ENCODE data around the gene MPZL2.

DNA sequence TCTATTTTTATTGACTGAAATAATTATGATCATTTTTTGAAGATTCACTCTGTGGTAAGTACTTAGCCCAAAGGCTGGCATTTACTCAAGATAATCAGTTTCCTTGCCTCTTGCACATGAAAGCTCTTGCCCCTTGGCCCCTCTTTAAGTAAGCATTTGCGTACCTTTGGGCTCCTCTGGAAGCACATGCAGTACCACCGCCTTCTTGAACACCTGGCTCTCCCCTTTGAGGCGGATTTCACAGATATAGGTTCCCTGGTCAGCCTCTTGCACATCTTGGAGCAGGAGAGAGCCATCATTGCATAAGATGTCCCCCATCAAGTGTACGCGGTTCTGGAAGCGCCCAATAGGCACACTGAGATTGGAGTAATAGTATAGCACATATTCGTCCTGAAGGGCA, 53.8 kb downstream of the MPZL2 start:
- TF ChIP-seq CTCF (conservative IDR thresholded peaks at IDR 0.05; ENCODE audit: low read depth in 2 of 2) (no peak), POLR2AphosphoS5 (IDR thresholded peaks at IDR 0.05; ENCODE audit: low read depth) (no peak), JUNB (IDR thresholded peaks at IDR 0.05; ENCODE audit: unreplicated experiment) (no peak), CREB1 (CRISPR knock-in tag; IDR thresholded peaks at IDR 0.05; ENCODE audit: low read depth) (no peak), EZH2phosphoT487 (IDR thresholded peaks at IDR 0.05; ENCODE audit: unreplicated experiment) (no peak), NANOG (IDR thresholded peaks at IDR 0.05; ENCODE audit: borderline replicate concordance) (no peak), EZH2 (IDR thresholded peaks at IDR 0.05; ENCODE audit: low read depth, unreplicated experiment) (no peak), ZNF114 (CRISPR knock-in tag; IDR thresholded peaks at IDR 0.05) (no peak), ZNF331 (CRISPR knock-in tag; IDR thresholded peaks at IDR 0.05; ENCODE audit: low read depth) (no peak), STAT1 (IDR thresholded peaks at IDR 0.05; ENCODE audit: unreplicated experiment) (no peak)
- TF ChIP-seq, protein P1, sequence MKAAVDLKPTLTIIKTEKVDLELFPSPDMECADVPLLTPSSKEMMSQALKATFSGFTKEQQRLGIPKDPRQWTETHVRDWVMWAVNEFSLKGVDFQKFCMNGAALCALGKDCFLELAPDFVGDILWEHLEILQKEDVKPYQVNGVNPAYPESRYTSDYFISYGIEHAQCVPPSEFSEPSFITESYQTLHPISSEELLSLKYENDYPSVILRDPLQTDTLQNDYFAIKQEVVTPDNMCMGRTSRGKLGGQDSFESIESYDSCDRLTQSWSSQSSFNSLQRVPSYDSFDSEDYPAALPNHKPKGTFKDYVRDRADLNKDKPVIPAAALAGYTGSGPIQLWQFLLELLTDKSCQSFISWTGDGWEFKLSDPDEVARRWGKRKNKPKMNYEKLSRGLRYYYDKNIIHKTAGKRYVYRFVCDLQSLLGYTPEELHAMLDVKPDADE (IDR thresholded peaks at IDR 0.05) = no peak
- TF ChIP-seq, protein P2, sequence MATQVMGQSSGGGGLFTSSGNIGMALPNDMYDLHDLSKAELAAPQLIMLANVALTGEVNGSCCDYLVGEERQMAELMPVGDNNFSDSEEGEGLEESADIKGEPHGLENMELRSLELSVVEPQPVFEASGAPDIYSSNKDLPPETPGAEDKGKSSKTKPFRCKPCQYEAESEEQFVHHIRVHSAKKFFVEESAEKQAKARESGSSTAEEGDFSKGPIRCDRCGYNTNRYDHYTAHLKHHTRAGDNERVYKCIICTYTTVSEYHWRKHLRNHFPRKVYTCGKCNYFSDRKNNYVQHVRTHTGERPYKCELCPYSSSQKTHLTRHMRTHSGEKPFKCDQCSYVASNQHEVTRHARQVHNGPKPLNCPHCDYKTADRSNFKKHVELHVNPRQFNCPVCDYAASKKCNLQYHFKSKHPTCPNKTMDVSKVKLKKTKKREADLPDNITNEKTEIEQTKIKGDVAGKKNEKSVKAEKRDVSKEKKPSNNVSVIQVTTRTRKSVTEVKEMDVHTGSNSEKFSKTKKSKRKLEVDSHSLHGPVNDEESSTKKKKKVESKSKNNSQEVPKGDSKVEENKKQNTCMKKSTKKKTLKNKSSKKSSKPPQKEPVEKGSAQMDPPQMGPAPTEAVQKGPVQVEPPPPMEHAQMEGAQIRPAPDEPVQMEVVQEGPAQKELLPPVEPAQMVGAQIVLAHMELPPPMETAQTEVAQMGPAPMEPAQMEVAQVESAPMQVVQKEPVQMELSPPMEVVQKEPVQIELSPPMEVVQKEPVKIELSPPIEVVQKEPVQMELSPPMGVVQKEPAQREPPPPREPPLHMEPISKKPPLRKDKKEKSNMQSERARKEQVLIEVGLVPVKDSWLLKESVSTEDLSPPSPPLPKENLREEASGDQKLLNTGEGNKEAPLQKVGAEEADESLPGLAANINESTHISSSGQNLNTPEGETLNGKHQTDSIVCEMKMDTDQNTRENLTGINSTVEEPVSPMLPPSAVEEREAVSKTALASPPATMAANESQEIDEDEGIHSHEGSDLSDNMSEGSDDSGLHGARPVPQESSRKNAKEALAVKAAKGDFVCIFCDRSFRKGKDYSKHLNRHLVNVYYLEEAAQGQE (IDR thresholded peaks at IDR 0.05; ENCODE audit: unreplicated experiment) = no peak
- TF ChIP-seq, protein P3, sequence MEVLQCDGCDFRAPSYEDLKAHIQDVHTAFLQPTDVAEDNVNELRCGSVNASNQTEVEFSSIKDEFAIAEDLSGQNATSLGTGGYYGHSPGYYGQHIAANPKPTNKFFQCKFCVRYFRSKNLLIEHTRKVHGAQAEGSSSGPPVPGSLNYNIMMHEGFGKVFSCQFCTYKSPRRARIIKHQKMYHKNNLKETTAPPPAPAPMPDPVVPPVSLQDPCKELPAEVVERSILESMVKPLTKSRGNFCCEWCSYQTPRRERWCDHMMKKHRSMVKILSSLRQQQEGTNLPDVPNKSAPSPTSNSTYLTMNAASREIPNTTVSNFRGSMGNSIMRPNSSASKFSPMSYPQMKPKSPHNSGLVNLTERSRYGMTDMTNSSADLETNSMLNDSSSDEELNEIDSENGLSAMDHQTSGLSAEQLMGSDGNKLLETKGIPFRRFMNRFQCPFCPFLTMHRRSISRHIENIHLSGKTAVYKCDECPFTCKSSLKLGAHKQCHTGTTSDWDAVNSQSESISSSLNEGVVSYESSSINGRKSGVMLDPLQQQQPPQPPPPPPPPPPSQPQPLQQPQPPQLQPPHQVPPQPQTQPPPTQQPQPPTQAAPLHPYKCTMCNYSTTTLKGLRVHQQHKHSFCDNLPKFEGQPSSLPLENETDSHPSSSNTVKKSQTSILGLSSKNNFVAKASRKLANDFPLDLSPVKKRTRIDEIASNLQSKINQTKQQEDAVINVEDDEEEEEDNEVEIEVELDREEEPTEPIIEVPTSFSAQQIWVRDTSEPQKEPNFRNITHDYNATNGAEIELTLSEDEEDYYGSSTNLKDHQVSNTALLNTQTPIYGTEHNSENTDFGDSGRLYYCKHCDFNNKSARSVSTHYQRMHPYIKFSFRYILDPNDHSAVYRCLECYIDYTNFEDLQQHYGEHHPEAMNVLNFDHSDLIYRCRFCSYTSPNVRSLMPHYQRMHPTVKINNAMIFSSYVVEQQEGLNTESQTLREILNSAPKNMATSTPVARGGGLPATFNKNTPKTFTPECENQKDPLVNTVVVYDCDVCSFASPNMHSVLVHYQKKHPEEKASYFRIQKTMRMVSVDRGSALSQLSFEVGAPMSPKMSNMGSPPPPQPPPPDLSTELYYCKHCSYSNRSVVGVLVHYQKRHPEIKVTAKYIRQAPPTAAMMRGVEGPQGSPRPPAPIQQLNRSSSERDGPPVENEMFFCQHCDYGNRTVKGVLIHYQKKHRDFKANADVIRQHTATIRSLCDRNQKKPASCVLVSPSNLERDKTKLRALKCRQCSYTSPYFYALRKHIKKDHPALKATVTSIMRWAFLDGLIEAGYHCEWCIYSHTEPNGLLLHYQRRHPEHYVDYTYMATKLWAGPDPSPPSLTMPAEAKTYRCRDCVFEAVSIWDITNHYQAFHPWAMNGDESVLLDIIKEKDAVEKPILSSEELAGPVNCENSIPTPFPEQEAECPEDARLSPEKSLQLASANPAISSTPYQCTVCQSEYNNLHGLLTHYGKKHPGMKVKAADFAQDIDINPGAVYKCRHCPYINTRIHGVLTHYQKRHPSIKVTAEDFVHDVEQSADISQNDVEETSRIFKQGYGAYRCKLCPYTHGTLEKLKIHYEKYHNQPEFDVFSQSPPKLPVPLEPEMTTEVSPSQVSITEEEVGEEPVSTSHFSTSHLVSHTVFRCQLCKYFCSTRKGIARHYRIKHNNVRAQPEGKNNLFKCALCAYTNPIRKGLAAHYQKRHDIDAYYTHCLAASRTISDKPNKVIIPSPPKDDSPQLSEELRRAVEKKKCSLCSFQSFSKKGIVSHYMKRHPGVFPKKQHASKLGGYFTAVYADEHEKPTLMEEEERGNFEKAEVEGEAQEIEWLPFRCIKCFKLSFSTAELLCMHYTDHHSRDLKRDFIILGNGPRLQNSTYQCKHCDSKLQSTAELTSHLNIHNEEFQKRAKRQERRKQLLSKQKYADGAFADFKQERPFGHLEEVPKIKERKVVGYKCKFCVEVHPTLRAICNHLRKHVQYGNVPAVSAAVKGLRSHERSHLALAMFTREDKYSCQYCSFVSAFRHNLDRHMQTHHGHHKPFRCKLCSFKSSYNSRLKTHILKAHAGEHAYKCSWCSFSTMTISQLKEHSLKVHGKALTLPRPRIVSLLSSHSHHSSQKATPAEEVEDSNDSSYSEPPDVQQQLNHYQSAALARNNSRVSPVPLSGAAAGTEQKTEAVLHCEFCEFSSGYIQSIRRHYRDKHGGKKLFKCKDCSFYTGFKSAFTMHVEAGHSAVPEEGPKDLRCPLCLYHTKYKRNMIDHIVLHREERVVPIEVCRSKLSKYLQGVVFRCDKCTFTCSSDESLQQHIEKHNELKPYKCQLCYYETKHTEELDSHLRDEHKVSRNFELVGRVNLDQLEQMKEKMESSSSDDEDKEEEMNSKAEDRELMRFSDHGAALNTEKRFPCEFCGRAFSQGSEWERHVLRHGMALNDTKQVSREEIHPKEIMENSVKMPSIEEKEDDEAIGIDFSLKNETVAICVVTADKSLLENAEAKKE (CRISPR knock-in tag; IDR thresholded peaks at IDR 0.05) = no peak
